ENCODE measurements around the gene PRR36.
"Not testable (repeated sequence)": the region's sequence is repeated elsewhere in the genome, so short reads cannot be mapped to it uniquely, and the experiment has no call there.

PRR36 gene

DNA sequence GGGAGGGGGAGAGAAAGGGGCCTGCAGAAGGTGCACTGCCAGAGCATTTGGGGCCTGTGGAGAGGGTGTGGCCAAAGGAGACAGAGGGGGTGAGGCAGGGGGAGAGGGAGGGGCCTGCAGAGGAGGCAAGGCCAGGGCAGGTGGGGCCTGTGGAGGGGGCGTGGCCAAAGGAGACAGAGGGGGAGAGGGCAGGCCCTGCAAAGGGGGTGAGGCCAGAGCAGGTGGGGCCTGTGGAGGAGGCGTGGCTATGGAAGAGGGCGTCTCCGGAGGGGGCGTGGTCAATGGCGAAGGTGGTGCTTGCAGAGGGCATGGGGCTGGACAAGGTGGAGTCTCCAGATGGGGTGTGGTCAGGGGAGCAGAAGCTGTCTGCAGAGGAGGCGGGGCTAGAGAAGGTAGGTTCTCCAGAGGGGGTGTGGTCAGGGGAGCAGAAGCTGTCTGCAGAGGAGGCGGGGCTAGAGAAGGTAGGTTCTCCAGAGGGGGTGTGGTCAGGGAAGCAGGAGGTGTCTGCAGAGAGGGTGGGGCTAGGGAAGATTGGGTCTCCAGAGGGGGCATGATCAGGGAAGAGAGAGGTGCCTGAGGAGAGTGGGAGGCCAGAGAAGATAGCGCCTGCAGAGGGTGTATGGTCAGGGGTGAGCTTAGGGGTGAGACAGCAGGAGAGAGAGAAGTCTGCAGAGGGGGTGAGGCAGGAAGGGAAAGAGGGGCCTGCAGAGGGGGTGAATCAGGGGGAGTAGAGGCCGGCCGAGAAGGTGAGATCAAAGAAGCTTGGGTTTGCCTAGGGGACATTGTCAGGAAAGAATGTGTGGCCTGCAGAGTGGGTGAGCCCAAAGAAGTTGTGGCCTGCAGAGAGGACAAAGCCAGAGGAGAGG, 3.4 kb downstream of the PRR36 start:
- peak; percentile 20 for DNase-seq

DNA sequence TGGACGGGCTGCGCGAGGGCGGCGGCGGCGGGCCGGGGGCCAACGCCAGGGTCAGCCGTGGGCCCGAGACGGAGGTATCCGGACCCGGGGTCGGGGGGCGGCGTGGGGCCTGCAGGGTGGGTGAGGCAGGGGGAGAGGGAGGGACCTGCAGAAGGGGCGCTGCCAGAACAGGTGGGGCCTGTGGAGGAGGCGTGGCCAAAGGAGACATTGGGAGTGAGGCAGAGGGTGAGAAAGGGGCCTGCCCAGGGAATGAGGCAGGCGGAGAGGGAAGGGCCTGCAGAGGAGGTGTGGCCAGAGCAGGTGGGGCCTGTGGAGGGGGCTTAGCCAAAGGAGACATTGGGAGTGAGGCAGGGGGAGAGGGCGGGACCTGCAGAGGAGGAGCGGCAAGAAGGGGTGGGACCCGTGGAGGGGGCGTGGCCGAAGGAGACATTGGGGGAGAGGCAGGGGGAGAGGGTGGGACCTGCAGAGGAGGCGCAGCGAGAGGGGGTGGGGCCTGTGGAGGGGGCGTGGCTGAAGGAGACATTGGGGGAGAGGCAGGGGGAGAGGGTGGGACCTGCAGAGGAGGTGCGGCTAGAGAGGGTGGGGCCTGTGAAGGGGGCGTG, 4.2 kb downstream of the PRR36 start:
- no peak for DNase-seq

DNA sequence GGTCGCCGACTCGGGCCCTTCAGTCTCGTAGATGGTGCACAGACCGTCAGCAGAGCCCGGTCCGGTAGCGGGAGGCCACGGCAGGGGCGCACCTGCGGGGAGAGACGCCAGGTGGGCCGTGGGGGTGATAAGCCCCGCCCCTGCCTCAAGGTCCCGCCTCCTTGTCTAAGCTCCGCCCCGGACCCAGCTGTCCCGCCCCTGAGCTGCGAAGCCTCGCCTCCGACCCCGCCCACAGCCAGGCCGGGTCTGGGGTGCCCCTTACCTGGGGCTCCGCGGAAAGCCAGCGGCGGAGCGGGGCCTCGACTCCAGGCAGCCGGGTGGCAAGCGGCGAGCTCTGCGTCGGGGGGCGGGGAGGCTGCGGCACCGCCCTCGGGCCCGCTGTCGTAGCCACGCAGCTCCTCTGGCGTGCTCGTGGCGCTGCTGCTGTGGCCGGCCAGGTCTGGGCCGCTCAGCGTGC, 4.7 kb downstream of the PRR36 start:
- DNase-seq = peak; percentile 12

DNA sequence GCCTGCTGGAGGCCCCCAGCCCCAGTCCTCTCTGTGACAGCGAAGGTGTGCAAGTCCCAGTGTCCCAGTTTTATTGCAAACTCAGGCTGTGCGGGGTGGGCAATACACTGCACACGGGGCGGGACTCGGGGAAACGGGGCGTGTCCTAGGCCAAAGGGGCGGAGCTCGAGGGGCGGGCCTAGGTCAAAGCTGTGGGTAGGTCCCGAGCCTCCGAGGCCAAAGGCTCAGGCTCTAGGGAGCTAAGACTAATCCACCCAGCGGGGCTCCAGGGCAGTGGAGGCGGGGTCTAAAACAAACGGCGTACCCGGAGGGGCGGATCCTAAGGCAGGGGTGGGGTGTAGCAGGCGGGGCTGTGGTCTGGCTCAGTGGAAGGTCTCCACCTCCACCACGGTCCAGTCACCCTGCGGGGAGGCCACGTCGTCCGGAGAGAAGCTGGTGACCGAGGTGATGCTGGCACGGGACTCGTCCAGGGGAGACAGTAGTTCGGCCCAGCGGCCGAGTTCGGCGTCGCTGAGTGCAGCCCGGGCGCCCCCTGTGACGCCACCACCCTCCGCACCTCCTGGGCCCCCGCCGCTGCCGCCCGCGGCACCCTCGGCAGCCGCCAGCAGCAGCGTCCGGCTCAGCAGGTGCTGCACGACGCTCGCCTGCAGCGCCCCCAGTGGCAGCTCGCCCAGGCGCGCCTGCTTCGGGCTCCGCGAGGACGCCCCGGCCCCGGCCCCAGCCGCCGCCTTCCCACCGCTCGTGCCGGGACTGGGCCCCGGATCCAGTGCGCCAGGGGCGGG, 5.3 kb downstream of the PRR36 start:
- peak; percentile 34 for DNase-seq

DNA sequence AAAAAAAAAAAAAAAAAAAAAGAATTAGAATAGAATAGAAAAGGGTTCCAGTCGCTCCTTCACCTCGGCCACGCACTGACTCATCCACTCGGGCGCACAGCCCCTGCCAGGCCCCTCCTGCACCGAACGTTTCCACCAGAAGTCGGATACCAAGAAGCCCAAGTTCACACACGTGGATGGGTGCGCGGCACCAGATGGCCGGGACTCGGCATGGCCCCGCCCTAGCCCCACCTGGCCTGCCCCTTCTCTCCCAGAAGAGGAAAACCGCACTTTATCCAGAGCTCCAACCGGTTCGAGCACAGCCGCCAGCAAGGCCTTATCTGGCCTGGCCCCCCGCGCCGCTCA, 5.9 kb downstream of the PRR36 start:
- no peak for DNase-seq

DNA sequence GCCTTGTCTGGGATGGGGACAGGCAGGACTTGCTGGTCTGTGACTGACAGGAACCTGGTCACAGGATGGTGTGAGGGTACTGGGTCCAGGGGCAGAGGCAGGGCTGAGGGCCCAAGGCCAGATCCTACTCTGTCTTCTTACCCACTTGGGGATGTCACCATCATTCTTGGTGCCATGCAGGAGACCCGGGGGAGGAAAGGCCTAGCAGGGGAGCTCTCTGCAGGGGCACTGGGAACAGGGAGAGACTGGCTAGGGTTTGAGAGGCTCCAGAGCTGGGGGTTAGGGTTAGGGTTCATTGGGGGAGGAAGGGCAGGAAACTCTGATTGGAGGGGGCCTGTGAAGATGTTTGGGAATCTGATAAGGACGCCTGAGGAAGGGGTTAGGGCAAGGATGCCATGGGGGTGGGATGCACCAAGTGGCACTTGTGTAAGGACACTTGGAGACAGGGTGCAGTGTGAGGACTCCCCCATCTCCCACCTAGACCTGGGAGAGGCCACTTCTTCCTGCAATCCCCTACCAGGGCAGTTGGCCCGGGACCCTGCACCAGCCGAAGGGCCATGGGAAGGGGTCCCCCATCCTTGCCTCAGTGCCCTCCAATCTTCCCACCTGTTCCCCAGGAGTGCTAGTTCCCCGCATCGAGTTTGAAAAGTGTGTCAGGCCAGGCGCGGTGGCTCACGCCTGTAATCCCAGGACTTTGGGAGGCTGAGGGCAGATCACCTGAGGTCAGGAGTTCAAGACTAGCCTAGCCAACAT, 6.9 kb downstream of the PRR36 start:
- DNase-seq = no peak

DNA sequence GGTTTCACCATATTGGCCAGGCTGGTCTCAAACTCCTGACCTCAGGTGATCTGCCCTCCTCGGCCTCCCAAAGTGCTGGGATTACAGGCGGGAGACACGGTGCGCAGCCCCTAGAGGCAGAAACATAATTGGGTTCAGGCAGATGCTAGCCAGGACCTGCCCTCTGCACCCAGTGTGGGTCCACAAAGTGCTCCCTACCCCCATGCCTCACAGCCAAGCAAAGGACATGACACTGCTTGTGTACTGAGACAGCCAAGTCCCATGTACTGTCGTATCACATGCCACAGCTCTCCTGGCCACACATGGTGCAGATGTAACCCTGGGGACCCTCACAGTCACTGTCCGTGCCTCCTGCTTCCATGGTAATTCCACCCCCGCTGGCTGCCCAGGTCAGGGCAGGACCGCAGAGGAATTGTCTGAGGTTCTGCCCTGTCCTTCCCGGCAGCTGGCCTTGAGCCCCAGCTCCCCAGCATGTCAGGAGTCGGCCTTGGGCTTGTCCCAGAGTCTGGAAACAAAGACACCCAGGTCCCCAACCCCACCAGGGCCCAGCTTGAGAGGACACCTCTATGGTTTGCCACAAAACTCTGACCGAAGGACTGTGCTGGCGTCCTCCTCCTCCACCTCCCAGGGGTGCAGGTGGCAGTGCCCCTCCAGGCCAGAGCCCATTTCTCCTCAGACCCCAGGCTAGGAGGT, 7.6 kb downstream of the PRR36 start:
- no peak for DNase-seq

DNA sequence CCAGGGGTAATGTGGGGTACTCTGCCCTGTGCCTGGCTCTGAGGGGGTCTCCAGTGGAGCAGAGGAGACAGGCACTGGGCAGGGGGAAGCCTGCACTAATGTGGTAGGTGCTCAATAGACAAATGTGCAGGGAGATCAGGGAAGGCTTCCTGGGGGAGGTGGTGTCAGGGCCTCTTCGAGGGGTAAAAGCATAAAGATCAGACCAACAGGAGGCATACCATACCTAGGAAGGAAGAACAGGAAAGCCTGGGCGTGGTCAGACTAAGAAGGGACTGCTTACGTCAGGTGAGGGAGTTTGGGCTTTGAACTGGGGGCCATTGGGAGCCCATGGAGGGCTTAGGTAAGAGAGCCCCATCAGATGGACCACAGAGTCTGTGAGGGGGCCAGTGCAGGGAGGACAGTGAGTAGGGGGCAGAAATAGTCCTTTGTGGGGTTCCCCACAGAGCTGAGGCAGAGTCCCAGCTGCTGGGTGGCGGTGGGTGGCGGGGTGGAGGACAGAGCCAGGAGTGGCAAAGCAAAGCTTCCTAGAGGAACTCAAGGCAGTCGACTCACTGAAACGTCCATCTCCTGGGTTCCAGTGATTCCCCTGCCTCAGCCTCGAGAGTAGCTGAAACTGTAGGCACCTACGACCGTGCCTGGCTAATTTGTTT, 8.8 kb downstream of the PRR36 start:
- DNase-seq = no peak

DNA sequence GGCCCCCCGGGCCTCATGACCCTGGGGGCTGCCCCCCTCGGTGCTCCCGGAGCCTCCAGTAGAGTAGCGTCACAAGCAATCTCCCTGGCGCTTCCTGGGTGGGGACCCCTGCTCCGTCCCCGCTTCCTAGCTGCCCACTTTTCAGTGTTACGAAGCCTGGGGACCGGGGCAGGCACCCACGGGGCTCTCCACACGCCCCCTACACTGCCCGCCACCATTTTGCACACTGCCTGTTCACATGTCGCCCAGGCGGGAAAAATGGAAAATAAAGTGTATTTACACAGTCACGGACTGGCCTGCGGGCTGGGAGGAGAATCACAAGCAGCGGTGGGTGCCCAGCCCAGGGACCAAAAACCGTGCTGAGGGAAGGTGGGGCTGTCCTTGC, 9.5 kb downstream of the PRR36 start:
- DNase-seq = no peak

DNA sequence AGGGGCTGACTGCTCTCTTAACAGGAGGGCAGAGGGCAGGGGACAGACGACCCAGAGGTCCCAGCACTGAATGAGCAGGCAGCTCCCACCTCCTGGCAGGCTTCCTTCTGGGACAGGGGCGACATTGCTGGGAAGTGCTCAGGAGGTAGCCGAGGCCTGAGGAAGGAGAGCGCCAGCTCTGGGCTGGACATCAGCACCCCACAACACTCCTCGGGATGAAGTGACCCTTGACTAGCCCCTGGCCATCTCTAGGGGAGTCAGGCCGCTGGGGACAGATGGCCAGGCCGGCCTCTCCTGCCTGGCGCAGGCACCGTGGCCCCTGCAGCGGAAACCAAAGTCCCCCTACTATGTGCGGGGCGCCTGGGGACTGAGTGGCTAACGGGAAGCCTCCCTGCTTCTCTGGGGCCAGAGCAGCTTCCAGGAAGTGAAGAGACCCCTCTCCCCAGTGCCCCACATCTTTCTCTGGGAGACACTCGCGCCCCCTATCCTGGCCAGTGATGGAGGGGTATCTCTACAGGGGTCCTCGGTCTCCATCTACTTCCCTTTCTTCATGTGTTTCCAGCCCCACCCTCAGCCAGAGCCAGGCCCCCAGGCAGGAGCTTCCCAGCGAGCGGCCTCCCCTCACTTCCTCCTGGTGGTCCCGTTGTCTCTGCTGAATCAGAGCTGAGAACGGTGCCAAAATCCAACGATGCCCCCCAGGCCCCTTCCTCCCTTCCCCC, 10.1 kb downstream of the PRR36 start:
- DNase-seq = no peak

DNA sequence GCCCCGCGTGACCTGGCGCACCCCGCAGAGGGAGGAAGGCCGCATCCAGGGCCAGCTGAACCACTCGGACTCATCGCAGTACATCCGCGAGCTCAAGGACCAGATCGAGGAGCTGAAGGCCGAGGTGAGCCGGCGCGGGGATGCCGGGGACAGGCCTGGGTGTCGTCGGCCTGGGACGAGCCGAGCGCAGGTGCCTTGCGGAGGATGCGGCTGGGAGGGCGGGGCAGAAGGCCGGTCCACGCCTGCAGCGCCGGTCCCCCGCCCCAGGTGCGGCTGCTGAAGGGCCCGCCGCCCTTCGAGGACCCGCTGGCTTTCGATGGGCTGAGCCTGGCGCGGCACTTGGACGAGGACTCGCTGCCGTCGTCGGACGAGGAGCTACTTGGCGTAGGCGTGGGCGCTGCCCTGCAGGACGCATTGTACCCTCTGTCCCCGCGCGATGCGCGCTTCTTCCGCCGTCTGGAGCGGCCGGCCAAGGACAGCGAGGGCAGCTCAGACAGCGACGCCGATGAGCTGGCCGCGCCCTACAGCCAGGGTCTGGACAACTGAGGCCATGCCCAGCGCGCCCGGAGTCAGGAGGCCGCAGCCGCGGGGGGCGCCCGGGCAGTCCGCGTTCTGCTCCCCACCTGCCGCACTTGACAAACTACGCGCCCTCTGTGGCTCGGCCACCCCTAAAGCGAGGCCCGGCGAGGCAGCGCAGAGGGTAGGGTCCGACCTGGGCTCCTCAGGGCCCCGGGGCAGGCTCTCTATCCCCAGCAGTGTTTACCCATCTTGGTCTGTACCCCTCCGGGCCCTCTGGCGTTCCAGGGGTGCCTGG, 10.8 kb downstream of the PRR36 start:
- DNase-seq = no peak

DNA sequence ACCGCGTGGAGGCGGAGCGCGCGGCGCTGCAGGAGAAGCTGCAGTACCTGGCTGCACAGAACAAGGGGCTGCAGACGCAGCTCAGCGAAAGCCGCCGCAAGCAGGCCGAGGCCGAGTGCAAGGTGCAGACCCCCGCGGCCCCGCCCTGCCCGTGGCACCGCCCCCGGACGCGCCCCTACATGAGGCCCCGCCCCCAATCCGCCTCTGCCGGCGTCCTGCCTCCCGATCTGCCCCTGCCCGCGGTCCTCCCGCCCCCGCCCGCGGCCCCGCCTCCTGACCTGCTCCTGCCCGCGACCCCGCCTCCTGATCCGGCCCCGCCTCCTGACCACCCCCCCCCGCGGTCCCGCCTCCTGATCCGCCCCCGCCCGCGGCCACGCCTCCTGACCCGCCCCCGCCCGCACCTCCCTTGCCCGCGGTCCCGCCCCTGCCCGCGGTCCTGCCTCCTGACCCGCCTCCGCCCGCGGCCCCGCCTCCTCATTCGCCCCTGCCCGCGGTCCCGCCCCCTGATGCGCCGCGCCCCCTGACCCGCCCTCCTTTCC, 11.7 kb downstream of the PRR36 start:
- peak; percentile 44 for DNase-seq

DNA sequence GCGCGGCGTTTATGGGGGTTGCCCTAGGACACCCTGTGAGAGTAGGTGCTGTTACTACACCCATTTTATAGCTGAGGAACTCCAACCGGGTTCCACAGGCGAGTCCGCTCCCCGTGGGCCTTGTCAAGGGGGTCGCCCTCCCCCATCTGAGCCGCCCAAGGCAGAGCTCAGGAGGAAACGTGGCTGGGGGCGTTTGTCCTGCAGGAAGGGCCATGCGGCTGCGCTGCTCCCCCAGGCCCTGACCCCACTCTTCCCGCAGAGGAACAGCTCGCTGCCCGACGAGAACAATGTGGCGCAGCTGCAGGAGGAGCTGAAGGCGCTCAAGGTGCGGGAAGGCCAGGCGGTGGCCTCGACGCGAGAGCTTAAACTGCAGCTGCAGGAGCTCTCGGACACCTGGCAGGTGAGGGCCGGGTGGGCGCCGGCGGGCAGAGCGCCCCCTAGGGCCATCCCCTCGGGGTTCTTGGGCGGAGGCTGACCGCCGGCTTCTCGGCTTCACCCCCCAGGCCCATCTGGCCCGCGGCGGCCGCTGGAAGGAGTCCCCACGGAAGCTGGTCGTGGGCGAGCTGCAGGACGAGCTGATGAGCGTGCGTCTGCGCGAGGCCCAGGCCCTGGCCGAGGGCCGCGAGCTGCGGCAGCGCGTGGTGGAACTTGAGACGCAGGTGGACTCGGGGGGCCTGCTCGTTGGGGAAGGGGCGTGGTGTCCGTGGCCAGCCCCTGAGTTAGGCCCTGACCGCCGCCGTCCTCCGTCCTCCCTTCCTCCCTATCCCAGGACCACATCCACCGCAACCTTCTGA, 12.4 kb downstream of the PRR36 start:
- DNase-seq = no peak

DNA sequence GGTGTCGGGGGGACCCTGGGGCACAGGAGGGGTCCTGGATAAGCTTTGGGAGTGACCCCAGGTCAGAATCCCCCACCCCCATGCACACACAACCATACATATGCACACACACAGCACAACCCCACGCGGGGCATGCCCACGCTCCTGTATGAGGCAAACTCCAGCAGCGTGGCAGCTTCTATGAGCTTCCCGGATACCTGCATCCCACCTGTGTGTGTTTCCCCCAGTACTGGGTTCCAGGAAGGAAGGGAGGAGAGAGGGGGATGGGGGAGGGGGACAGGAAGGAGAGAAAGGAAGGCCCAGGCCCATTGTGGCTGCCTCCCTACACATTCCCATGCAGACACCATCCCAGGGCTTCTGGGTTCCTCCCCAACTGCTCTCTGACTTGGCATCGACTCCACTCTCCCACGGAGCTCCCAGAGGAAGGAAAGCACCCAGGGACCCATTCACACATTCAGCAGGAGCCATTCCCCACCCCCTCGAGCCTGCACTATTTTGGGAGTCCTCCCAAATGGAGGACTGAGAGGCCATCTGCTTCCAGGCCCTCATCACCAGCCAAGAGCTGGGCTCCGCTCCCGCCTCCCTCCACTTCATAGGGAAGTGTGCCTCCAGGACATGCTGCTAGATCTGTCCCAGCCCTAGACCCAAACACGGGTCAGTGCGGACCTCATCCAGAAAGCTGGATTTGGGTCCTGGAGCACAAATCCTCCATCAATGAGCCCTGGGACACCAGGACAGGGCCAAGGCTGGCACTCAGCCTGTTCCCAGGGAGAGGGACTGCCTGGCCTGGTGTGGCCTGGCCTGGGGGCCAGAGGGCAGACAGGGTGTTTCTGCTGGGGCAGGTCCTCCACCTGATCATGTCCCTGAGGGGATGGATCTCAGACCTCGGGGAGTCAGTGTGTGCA, 13.2 kb downstream of the PRR36 start:
- no peak for DNase-seq

DNA sequence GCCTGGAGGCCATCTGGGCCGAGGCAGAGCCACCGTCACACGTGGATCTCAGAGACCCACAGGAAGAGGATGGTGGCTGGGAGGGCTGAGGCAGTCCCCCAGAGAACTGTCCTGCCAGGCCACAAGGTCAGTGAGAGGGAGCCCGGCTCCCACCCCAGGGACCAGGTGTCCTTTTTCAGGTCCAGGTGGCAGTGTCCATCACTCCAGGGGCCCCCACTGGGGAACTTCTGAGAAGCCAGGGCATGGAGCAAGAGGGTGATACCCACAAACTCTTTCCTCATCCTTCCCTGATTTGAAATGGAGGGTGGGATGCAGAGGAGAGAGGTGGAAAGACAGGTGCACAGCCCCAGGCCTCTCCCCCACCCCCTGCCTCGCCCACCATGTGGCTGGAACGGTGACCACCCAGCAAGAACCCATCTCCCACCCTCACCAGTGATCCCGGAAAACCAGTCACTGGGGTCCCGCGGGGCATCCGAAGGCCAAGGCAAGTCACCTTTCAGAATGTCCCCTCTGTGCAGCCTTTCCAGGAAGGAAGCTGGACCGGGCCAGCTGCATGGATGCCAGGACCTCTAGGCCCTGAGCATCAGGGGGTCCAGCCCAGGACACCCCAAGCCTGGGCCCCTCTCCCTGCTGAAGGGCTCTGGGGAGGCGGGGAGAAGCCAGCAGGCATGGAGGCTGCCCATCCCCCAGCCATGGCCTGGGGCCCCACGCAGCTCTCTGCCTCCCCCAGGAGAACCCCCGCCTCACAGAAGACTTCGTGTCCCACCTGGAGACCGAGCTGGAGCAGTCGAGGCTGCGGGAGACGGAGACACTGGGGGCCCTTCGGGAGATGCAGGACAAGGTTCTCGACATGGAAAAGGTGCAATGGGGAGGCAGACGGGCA, 14.1 kb downstream of the PRR36 start:
- no peak for DNase-seq

DNA sequence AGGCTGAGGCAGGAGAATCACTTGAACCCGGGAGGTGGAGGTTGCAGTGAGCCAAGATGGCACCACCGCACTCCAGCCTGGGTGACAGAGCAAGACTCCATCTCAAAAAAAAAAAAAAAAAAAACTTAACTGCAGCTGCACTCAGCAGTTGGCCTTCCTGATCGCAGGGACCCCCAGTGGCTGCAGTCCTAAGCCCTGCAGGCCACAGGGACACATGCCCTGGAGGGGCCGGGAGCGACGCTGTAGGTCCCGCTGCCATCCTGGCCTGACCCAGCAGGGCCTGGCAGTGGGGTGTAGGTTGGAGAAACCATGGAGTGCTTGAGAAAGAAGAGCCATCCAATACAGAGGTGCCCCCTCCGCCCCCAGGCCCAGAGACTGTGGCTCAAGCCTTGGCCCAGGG, 15.1 kb downstream of the PRR36 start:
- not testable (repeated sequence) for DNase-seq

Data from fibroblast of skin of abdomen (primary cell).